ENCODE results near the gene NPIPA8. TPM values are rescaled to one million over a fixed set of nuclear protein-coding genes. Genes with fewer than 3 reads are reported as not detected.

The NPIPA8 gene
- 0.19 TPM in 1 of 2 replicates, not detected in the other for total RNA-seq

GRCh38 chr16:18336636-18337035 is at the start of gene NPIPA8:
TSS of gene NPIPA8 (minus strand) at chr16:18336736. CDS start at chr16:18332662, 4,074 bp downstream.

Small RNA genes lying within 50 kb of the gene (small RNA-seq; reads per million reads assigned to genes)
- gene AC126755.6 = not detected
- gene MIR6511A4 = not detected
- gene MIR6770-3 = not detected

Other genes with a start within 250 kb of the NPIPA8 start
- 115 and 120 TPM in 2 replicates for gene NOMO2, start 225.4 kb upstream of the NPIPA8 start, total RNA-seq

Data from vein endothelial cell (primary cell).